Caco-2 (cell line): Measurements from ENCODE around the gene CPSF4. TPM values are rescaled to one million over a fixed set of nuclear protein-coding genes. Genes with fewer than 3 reads are reported as not detected.

ENCODE experiments used
- BruUV-seq: library from RNA; stranded (reverse); fragments of 400-500 nt; replicated peaks from 2 replicates; lab custom pipeline; 2021; lab: Mats Ljungman, UMichigan
- CTCF ChIA-PET: fragments of 300-600 bp; sonication (Branson Sonifier 250); formaldehyde crosslinking; loops from one replicate; lab custom pipeline; 2022; ENCODE audit warnings: antibody characterized with exemption; lab: Charles Lee
- POLR2A ChIA-PET: fragments of 300-600 bp; sonication (Branson Sonifier 250); formaldehyde crosslinking; loops from one replicate; lab custom pipeline; 2022; ENCODE audit warnings: antibody characterized with exemption; lab: Charles Lee
- DNase-seq, 2 experiments: peaks; one replicate each; pipeline versions ENCODE4 v3.0.0 to v3.0.0-alpha.2; 2020 to 2022
- H3K27me3 ChIP-seq: replicated peaks from 2 replicates; pipeline ENCODE4 v1.6.0; 2011; ENCODE audit warnings: low read length; ENCODE audit not compliant: control insufficient read depth, insufficient read depth
- H3K36me3 ChIP-seq: 2 replicates; pipeline ENCODE4 v1.5.1; 2011; ENCODE audit warnings: low read length; ENCODE audit not compliant: control insufficient read depth, insufficient read depth
- H3K4me1 ChIP-seq: fragments of 250-450 bp; sonication (Bioruptor Pico); 2 replicates; pipeline ENCODE4 v1.5.1; 2020; ENCODE audit warnings: mild to moderate bottlenecking
- H3K4me3 ChIP-seq: 2 replicates; pipeline ENCODE4 v1.5.1; 2011; ENCODE audit warnings: low read depth, mild to moderate bottlenecking, control low read depth, low read length
- H3K9me3 ChIP-seq: fragments of 250-450 bp; sonication (Bioruptor Pico); 2 replicates; pipeline ENCODE4 v1.5.1; 2020; ENCODE audit warnings: mild to moderate bottlenecking, moderate library complexity
- H3K27ac Mint-ChIP-seq: one replicate; pipeline ENCODE4 v1.8.0; 2022; ENCODE audit warnings: mixed read lengths; ENCODE audit not compliant: unreplicated experiment
- H3K27me3 Mint-ChIP-seq: one replicate; pipeline ENCODE4 v1.8.0; 2022; ENCODE audit warnings: mixed read lengths; ENCODE audit not compliant: insufficient read depth, unreplicated experiment
- H3K36me3 Mint-ChIP-seq: one replicate; pipeline ENCODE4 v1.8.0; 2022; ENCODE audit warnings: mild to moderate bottlenecking, mixed read lengths; ENCODE audit not compliant: insufficient read depth, unreplicated experiment
- H3K4me1 Mint-ChIP-seq: one replicate; pipeline ENCODE4 v1.8.0; 2022; ENCODE audit warnings: low read depth, mixed read lengths; ENCODE audit not compliant: unreplicated experiment
- H3K4me3 Mint-ChIP-seq: one replicate; pipeline ENCODE4 v1.8.0; 2022; ENCODE audit warnings: mild to moderate bottlenecking, moderate library complexity, mixed read lengths; ENCODE audit not compliant: unreplicated experiment
- H3K9me3 Mint-ChIP-seq: one replicate; pipeline ENCODE4 v1.8.0; 2022; ENCODE audit warnings: mixed read lengths; ENCODE audit not compliant: unreplicated experiment
- CTCF ChIP-seq, 2 experiments: fragments of 200-600 bp in 1 of 2; IDR thresholded peaks; 1 replicate in 1 of 2; 2 replicates in 1 of 2; pipeline versions ENCODE4 v1.5.1 to v1.8.0; 2011 to 2022; ENCODE audit warnings: antibody characterized with exemption in 1 of 2, control low read depth in 1 of 2, inconsistent platforms in 1 of 2, low read depth in 1 of 2, low read length in 1 of 2, mild to moderate bottlenecking in 1 of 2, moderate library complexity in 1 of 2; ENCODE audit not compliant: insufficient read depth in 1 of 2, severe bottlenecking in 1 of 2, unreplicated experiment in 1 of 2
- intact Hi-C: fragments of 100-400 bp; cut with micrococcal nuclease; formaldehyde crosslinking; loops from one replicate; pipeline ENCODE4 v1.10.0; 2022; ENCODE audit not compliant: unreplicated experiment
- total RNA-seq: library from RNA; stranded (reverse); gene quantifications from 2 replicates; pipeline ENCODE4 v1.2.3, GENCODE V29; 2022

CPSF4 gene
- total RNA-seq, 1 experiment from 2014 or later = 158 TPM

- Histone ChIP-seq H3K4me1 (no peaks in the 10 kb centered on the region), H3K36me3 (peaks cover 5% of the 10 kb centered on the region), H3K4me3 (no peak overlapping the region), H3K9me3 (no peaks in the 10 kb centered on the region), H3K27me3 (no peaks in the 10 kb centered on the region)
- peaks cover 10% of the 10 kb centered on the region for H3K4me1 Mint-ChIP-seq
- no peak for DNase-seq
- intact Hi-C loops = no loop called here
- no peaks in the 10 kb centered on the region for H3K27me3 Mint-ChIP-seq
- no peaks in the 10 kb centered on the region for H3K9me3 Mint-ChIP-seq
- no peak overlapping the region for H3K4me3 Mint-ChIP-seq
- peak overlapping the region; percentile 23 for H3K27ac Mint-ChIP-seq
- POLR2A ChIA-PET = interaction anchor here (0.6 kb wide), 1 partner anchor 14 kb away, joined by 3 read pairs; no protein-coding TSS in a partner anchor
- BruUV-seq = no TSS peak
- CTCF ChIA-PET = no interaction called here
- peaks cover 93% of the 10 kb centered on the region for H3K36me3 Mint-ChIP-seq
- TF ChIP-seq CTCF (IDR thresholded peaks at IDR 0.05; ENCODE audit: insufficient read depth in 1 of 2, low read depth in 1 of 2, low read length in 1 of 2, severe bottlenecking in 1 of 2, unreplicated experiment in 1 of 2) = no peak
These were observed 21.9 kb downstream of the CPSF4 start for GRCh38 chr7:99460651-99461050.

GRCh38 chr7:99461221-99461620 lies 22.5 kb downstream of the CPSF4 start:
- Mint-ChIP-seq H3K4me1 (peaks cover 10% of the 10 kb centered on the region), H3K27me3 (no peaks in the 10 kb centered on the region), H3K36me3 (peaks cover 93% of the 10 kb centered on the region), H3K9me3 (no peaks in the 10 kb centered on the region), H3K27ac (no peak overlapping the region), H3K4me3 (no peak overlapping the region)
- ChIA-PET CTCF (no interaction called here), POLR2A (interaction anchor here (0.6 kb wide), 1 partner anchor 14 kb away, joined by 3 read pairs; no protein-coding TSS in a partner anchor)
- Histone ChIP-seq H3K9me3 (no peaks in the 10 kb centered on the region), H3K4me1 (no peaks in the 10 kb centered on the region), H3K36me3 (peaks cover 5% of the 10 kb centered on the region), H3K27me3 (no peaks in the 10 kb centered on the region), H3K4me3 (no peak overlapping the region)
- intact Hi-C loops = no loop called here
- DNase-seq = no peak
- no peak for TF ChIP-seq CTCF (IDR thresholded peaks at IDR 0.05; ENCODE audit: insufficient read depth in 1 of 2, low read depth in 1 of 2, low read length in 1 of 2, severe bottlenecking in 1 of 2, unreplicated experiment in 1 of 2)
- BruUV-seq = no TSS peak

- Mint-ChIP-seq H3K4me1 (peaks cover 7% of the 10 kb centered on the region), H3K4me3 (peak overlapping the region; percentile 90), H3K9me3 (no peaks in the 10 kb centered on the region), H3K36me3 (peaks cover 53% of the 10 kb centered on the region), H3K27me3 (no peaks in the 10 kb centered on the region), H3K27ac (peak overlapping the region; percentile 98)
- TSS peak; percentile 60 for BruUV-seq
- Histone ChIP-seq H3K4me1 (no peaks in the 10 kb centered on the region), H3K9me3 (no peaks in the 10 kb centered on the region), H3K36me3 (no peaks in the 10 kb centered on the region; the same call in none of the 2 replicates), H3K4me3 (peak overlapping the region; percentile 77), H3K27me3 (no peaks in the 10 kb centered on the region)
- ChIA-PET POLR2A (no interaction called here), CTCF (interaction anchor here (0.5 to 1.0 kb wide), 2 partner anchors 24 to 50 kb away, joined by 3 to 4 read pairs; no protein-coding TSS in a partner anchor)
- no peak for TF ChIP-seq CTCF (IDR thresholded peaks at IDR 0.05; ENCODE audit: insufficient read depth in 1 of 2, low read depth in 1 of 2, low read length in 1 of 2, severe bottlenecking in 1 of 2, unreplicated experiment in 1 of 2)
- no peak for DNase-seq
- intact Hi-C loops = no loop called here
These were observed 26.7 kb downstream of the CPSF4 start for GRCh38 chr7:99465421-99465768.
